DND-41 (cell line): ENCODE results near the gene ST6GALNAC3.

Source experiments
- EZH2 ChIP-seq: IDR thresholded peaks from 3 replicates; pipeline ENCODE4 v1.6.1; 2012; ENCODE audit warnings: borderline replicate concordance, low read depth, mild to moderate bottlenecking, moderate library complexity, low read length, inconsistent platforms; ENCODE audit not compliant: severe bottlenecking
- TF ChIP-seq, protein P1 (sequence below): IDR thresholded peaks from 2 replicates; pipeline ENCODE4 v1.5.1; 2012; ENCODE audit warnings: borderline replicate concordance, low read length, moderate library complexity, mild to moderate bottlenecking; ENCODE audit not compliant: poor library complexity, severe bottlenecking; ENCODE audit errors: extremely low read depth

- TF ChIP-seq, protein P1, sequence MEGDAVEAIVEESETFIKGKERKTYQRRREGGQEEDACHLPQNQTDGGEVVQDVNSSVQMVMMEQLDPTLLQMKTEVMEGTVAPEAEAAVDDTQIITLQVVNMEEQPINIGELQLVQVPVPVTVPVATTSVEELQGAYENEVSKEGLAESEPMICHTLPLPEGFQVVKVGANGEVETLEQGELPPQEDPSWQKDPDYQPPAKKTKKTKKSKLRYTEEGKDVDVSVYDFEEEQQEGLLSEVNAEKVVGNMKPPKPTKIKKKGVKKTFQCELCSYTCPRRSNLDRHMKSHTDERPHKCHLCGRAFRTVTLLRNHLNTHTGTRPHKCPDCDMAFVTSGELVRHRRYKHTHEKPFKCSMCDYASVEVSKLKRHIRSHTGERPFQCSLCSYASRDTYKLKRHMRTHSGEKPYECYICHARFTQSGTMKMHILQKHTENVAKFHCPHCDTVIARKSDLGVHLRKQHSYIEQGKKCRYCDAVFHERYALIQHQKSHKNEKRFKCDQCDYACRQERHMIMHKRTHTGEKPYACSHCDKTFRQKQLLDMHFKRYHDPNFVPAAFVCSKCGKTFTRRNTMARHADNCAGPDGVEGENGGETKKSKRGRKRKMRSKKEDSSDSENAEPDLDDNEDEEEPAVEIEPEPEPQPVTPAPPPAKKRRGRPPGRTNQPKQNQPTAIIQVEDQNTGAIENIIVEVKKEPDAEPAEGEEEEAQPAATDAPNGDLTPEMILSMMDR = no peak
- no peak for TF ChIP-seq EZH2
Observed at GRCh38 chr1:76055987-76056386, 18.6 kb upstream of the ST6GALNAC3 start.
